Gastrocnemius medialis (tissue), 4 donors: ENCODE data around the gene CUX1. TPM values are rescaled to one million over a fixed set of nuclear protein-coding genes. Genes with fewer than 3 reads are reported as not detected.
"Not testable (repeated sequence)": the region's sequence is repeated elsewhere in the genome, so short reads cannot be mapped to it uniquely, and the experiment has no call there.

Experiments
- ATAC-seq, 2 donors: fragments of 150-250 bp; one replicate each; pipeline ENCODE4 v1.9.1; 2016
- DNase-seq, 2 donors: peaks; one replicate each; pipeline ENCODE4 v3.0.0-alpha.2; 2019
- H3K27ac ChIP-seq, 4 donors: fragments of 200-600 bp; sonication (generic); 1 replicate in 1 of 4; 2 replicates in 3 of 4; pipeline ENCODE4 v1.5.1; 2016 to 2018; ENCODE audit warnings: mild to moderate bottlenecking in 2 of 4, moderate library complexity in 1 of 4
- H3K27me3 ChIP-seq, 3 donors: fragments of 200-600 bp; sonication (generic) in 2 of 3; 1 replicate in 1 of 3; 2 replicates in 2 of 3; pipeline versions ENCODE4 v1.5.1 to v1.6.0; 2016 to 2019; ENCODE audit warnings: mild to moderate bottlenecking in 1 of 3, moderate library complexity in 1 of 3
- H3K36me3 ChIP-seq, 2 donors: fragments of 200-600 bp; sonication (generic) in 1 of 2; one replicate each; pipeline ENCODE4 v1.5.1; 2017 to 2018
- H3K4me1 ChIP-seq, 2 donors: fragments of 200-600 bp; sonication (generic) in 1 of 2; one replicate each; pipeline ENCODE4 v1.5.1; 2016 to 2017; ENCODE audit warnings: mild to moderate bottlenecking in 2 of 2
- H3K4me3 ChIP-seq, 4 donors: fragments of 200-600 bp; sonication (generic) in 3 of 4; 1 replicate in 1 of 4; 2 replicates in 3 of 4; pipeline ENCODE4 v1.5.1; 2016 to 2019; ENCODE audit warnings: mild to moderate bottlenecking in 2 of 4
- H3K9me3 ChIP-seq, 3 donors: fragments of 200-600 bp; sonication (generic) in 2 of 3; 1 replicate in 1 of 3; 2 replicates in 2 of 3; pipeline ENCODE4 v1.5.1; 2016 to 2019
- POLR2A ChIP-seq, 2 donors: fragments of 450-650 bp; IDR thresholded peaks; one replicate each; pipeline ENCODE4 v1.6.1; 2017; ENCODE audit warnings: antibody characterized with exemption in 2 of 2, mild to moderate bottlenecking in 2 of 2, moderate library complexity in 2 of 2
- in situ Hi-C, 4 donors: fragments of 200-750 bp; cut with MboI; loops; one replicate each; pipeline versions ENCODE4 v1.15.0 to v1.8.0; 2017; ENCODE audit warnings: low sequenced_read_pairs in 4 of 4
- intact Hi-C: fragments of 100-400 bp; cut with DNase I; formaldehyde crosslinking; loops from one replicate; pipeline ENCODE4 v1.15.1; 2023; ENCODE audit warnings: low total_unique reads
- total RNA-seq, 4 donors: library from RNA; depleted of rRNA; stranded (reverse); fragments of >200 nt; gene quantifications; one replicate each; pipeline versions ENCODE4 v1.1.0 to v1.2.3, GENCODE V29; 2016
- TF ChIP-seq, protein P1 (sequence below), 5 experiments: fragments of 450-650 bp in 3 of 5; fragments of 200-600 bp in 2 of 5; sonication (generic) in 2 of 5; IDR thresholded peaks in 4 of 5; conservative IDR thresholded peaks in 1 of 5; 1 replicate in 4 of 5; 2 replicates in 1 of 5; pipeline ENCODE4 v1.5.1; 2016 to 2019; ENCODE audit warnings: antibody characterized with exemption in 5 of 5, mild to moderate bottlenecking in 3 of 5, moderate library complexity in 3 of 5

The CUX1 gene
- total RNA-seq, 4 donors from 2014 or later, result 44.1 to 57.9 (median 54.9) TPM

- no peaks in the 10 kb centered on the region for H3K9me3 ChIP-seq
- peaks cover 0 to 7% of the 10 kb centered on the region in 2 donors for H3K36me3 ChIP-seq
- no peak overlapping the region for H3K4me3 ChIP-seq
- no peaks in the 10 kb centered on the region for H3K4me1 ChIP-seq
- intact Hi-C loops (no loop called here), in situ Hi-C loops (loop anchor here (25.0 kb wide), 3 partner anchors 392 to 542 kb away; partner anchors contain the start of gene CUX1 (in 2 of the 4))
- TF ChIP-seq, protein P1, sequence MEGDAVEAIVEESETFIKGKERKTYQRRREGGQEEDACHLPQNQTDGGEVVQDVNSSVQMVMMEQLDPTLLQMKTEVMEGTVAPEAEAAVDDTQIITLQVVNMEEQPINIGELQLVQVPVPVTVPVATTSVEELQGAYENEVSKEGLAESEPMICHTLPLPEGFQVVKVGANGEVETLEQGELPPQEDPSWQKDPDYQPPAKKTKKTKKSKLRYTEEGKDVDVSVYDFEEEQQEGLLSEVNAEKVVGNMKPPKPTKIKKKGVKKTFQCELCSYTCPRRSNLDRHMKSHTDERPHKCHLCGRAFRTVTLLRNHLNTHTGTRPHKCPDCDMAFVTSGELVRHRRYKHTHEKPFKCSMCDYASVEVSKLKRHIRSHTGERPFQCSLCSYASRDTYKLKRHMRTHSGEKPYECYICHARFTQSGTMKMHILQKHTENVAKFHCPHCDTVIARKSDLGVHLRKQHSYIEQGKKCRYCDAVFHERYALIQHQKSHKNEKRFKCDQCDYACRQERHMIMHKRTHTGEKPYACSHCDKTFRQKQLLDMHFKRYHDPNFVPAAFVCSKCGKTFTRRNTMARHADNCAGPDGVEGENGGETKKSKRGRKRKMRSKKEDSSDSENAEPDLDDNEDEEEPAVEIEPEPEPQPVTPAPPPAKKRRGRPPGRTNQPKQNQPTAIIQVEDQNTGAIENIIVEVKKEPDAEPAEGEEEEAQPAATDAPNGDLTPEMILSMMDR (IDR thresholded peaks at IDR 0.05 in 4 of 5, conservative IDR thresholded peaks at IDR 0.05 in 1 of 5), result no peak
- no peak for TF ChIP-seq POLR2A (IDR thresholded peaks at IDR 0.05)
- no peak for ATAC-seq
- DNase-seq, result no peak
- H3K27me3 ChIP-seq, result no peaks in the 10 kb centered on the region
- no peak overlapping the region for H3K27ac ChIP-seq
Measured at GRCh38 chr7:102228935-102229334, 411.5 kb downstream of the CUX1 start.

DNA sequence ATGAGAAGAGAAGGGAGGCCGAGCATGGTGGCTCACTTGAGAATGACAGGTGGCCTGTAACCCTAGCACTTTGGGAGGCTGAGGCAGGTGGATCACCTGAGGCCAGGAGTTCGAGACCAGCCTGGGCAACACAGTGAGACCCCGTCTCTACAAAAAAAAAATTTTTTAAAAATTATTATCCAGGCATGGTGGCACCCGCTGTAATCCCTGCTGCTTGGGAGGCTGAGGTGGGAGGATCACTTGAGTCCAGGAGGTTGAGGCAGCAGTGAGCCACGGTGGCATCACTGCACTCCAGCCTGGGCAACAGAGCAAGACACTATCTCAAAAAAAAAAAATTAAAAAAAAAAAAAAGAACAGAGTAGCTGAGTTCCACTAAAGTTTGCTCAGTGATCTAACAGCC is 412.7 kb downstream of the CUX1 start:
- intact Hi-C loops (loop anchor here (10.0 kb wide), 3 partner anchors 115 to 625 kb away; no protein-coding TSS in a partner anchor), in situ Hi-C loops (loop anchor here (25.0 kb wide), 3 partner anchors 393 to 543 kb away; partner anchors contain the start of gene CUX1 (in 2 of the 4))
- not testable (repeated sequence) for H3K4me3 ChIP-seq, H3K27me3 ChIP-seq, H3K4me1 ChIP-seq, DNase-seq, H3K9me3 ChIP-seq, ATAC-seq, H3K27ac ChIP-seq
- H3K36me3 ChIP-seq, result peaks cover 0 to 19% of the 10 kb centered on the region in 2 donors

- in situ Hi-C loops (loop anchor here (25.0 kb wide), 3 partner anchors 393 to 543 kb away; partner anchors contain the start of gene CUX1 (in 2 of the 4)), intact Hi-C loops (loop anchor here (10.0 kb wide), 3 partner anchors 116 to 626 kb away; no protein-coding TSS in a partner anchor)
- Histone ChIP-seq H3K27me3 (no peaks in the 10 kb centered on the region), H3K4me1 (no peaks in the 10 kb centered on the region), H3K27ac (no peak overlapping the region), H3K4me3 (no peak overlapping the region), H3K36me3 (peaks cover 0 to 20% of the 10 kb centered on the region in 2 donors), H3K9me3 (no peaks in the 10 kb centered on the region)
- no peak for DNase-seq
- TF ChIP-seq, protein P1 (IDR thresholded peaks at IDR 0.05 in 4 of 5, conservative IDR thresholded peaks at IDR 0.05 in 1 of 5), result no peak
- TF ChIP-seq POLR2A (IDR thresholded peaks at IDR 0.05), result no peak
- no peak for ATAC-seq
Measured at GRCh38 chr7:102230593-102230992, 413.2 kb downstream of the CUX1 start.

GRCh38 chr7:102232611-102233286 is 415.3 kb downstream of the CUX1 start:
- DNase-seq (no peak), ATAC-seq (no peak)
- H3K4me3 ChIP-seq, result no peak overlapping the region
- no peaks in the 10 kb centered on the region for H3K9me3 ChIP-seq
- in situ Hi-C loops, result loop anchor here (25.0 kb wide), 3 partner anchors 395 to 545 kb away; partner anchors contain the start of gene CUX1 (in 2 of the 4)
- H3K36me3 ChIP-seq, result peaks cover 0 to 20% of the 10 kb centered on the region in 2 donors
- H3K27ac ChIP-seq, result peak overlapping the region in 2 of 4 donors; percentile 25 to 29
- intact Hi-C loops, result loop anchor here (10.0 kb wide), 3 partner anchors 118 to 628 kb away; no protein-coding TSS in a partner anchor
- TF ChIP-seq, protein P1 (IDR thresholded peaks at IDR 0.05 in 4 of 5, conservative IDR thresholded peaks at IDR 0.05 in 1 of 5), result no peak
- TF ChIP-seq POLR2A (IDR thresholded peaks at IDR 0.05), result no peak
- peaks cover 0 to 3% of the 10 kb centered on the region in 2 donors for H3K4me1 ChIP-seq
- H3K27me3 ChIP-seq, result no peaks in the 10 kb centered on the region

- ATAC-seq (no peak), DNase-seq (no peak)
- no peaks in the 10 kb centered on the region for H3K27me3 ChIP-seq
- intact Hi-C loops (loop anchor here (10.0 kb wide), 3 partner anchors 119 to 629 kb away; no protein-coding TSS in a partner anchor), in situ Hi-C loops (loop anchor here (25.0 kb wide), 3 partner anchors 397 to 547 kb away; partner anchors contain the start of gene CUX1 (in 2 of the 4))
- no peak overlapping the region for H3K27ac ChIP-seq
- peaks cover 0 to 3% of the 10 kb centered on the region in 2 donors for H3K4me1 ChIP-seq
- no peak for TF ChIP-seq POLR2A (IDR thresholded peaks at IDR 0.05)
- TF ChIP-seq, protein P1 (IDR thresholded peaks at IDR 0.05 in 4 of 5, conservative IDR thresholded peaks at IDR 0.05 in 1 of 5), result no peak
- H3K9me3 ChIP-seq, result no peaks in the 10 kb centered on the region
- peaks cover 0 to 13% of the 10 kb centered on the region in 2 donors for H3K36me3 ChIP-seq
- H3K4me3 ChIP-seq, result no peak overlapping the region
Measured at GRCh38 chr7:102234131-102234530, 416.7 kb downstream of the CUX1 start.
